Globus pallidus (tissue), 1 donor: ENCODE data around the gene ASNSD1.
"Not testable (repeated sequence)": the region's sequence is repeated elsewhere in the genome, so short reads cannot be mapped to it uniquely, and the experiment has no call there.

Experiments used
- DNase-seq: peaks from one replicate; pipeline ENCODE4 v3.0.0-alpha.2; 2015; ENCODE audit warnings: low spot score

The ASNSD1 gene

DNA sequence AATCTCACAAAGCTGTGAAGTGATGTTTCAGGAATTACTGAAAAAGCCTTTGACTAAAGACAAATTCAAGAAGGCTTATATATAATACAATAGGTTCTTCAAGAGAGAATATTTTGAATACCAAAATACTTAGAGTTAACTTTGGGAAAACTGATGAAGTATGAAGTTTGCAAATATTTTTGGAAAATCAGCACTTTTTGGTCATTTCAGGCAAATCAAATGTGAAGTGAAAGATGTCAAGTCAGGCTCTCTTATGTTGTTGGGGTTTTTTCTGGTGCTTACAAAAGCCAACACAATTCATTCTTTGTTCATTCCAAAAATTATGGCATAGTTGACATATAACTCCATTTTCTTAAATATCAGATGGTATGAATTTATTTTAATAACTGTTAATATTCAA lies 14.7 kb upstream of the ASNSD1 start:
- DNase-seq = no peak

DNA sequence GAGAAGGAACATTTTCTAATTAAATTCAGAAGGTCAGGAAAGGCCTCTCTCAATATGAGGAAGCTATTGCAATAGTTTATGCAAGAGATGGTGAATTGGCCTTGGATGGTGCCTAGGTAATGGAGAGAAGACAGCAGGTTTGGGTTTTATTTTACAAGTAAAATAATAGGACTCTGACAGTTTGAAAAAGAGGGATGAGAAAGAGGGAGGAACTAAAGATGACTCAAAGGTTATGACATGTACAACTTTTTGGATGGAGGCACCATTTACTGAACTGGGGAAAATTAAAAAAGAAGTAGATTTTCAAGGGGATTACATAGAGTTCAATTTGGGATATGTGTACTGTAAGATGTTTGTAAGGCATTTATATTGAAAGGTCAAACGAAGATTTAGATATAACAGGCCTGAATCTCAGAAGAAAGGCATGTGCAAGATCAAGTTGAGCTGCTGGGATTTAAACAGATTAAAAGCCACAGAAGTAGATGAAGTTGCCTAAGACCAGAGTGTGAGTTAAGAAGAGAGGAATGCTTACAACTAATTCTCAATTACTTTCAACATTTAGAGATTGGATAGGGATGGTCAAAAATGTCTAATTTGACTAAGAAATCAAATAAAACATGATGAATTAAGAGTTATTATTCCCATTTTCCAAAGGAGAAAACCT lies 12.3 kb upstream of the ASNSD1 start:
- no peak for DNase-seq

DNA sequence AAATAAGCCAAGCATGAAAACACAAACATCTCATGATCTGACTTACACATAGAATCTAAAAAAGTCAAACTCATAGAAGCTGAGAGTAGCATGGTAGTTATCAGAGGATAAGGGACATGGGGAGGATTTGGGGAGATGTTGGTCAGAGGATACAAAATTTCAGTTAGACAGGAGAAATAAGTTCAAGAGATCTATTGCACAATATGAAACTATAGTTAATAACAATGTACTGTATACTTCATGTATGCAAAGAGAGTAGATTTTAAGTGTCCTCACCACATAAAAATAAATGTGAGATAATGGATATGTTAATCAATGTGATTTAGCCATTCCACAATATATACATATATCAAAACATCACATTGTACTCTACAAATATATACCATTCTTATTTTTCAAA lies 10.0 kb upstream of the ASNSD1 start:
- DNase-seq = no peak

DNA sequence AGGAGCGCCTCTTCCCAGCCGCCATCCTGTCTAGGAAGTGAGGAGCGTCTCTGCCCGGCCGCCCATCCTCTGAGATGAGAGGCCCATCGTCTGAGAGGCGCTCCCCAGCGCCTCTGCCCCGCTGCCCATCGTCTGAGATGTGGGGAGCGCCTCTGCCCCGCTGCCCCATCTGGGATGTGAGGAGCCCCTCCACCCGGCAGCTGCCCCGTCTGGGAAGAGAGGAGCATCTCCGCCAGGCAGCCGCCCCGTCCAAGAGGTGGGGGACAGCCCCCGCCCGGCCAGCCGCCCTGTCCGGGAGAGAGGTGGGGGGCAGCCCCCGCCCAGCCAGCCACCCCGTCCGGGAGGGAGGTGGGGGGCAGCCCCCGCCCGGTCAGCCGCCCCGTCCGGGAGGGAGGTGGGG lies 7.8 kb upstream of the ASNSD1 start:
- not testable (repeated sequence) for DNase-seq

DNA sequence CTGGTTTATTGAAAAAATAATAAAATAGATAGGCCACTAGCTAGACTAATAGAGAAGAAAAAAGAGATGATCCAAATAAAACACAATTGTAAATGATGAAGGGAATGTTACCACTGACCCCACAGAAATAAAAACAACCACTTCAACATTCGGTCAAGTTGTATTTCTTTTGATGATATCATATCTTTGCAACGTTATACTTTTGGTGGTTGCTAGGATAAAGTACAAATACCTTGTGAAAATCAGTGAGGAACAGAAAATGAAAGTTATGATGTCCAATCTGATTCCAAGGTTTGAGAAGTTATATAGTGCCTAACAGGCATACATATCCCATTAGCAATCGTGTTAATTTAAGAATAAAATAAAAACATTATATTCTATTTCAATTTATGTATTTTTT lies 6.6 kb upstream of the ASNSD1 start:
- no peak for DNase-seq

DNA sequence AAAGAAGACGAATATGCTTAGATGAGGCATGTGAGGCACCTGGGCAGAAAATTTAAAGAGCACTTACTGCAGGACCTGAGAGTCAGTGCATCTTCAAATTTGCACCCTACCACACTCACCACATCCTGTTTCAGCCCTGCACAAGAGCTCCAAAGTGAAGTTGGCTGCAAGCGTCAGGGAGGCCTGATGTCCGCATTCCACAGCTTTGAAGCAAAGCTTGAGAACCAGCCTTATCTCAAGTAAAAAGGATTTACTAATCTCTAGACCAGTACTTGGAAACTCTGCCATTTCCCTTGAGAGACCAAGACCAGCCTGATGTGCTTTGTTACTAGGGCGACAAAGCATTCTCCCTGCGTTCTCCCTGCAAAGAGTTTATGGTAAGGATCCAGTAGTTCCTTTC lies 3.4 kb upstream of the ASNSD1 start:
- no peak for DNase-seq

DNA sequence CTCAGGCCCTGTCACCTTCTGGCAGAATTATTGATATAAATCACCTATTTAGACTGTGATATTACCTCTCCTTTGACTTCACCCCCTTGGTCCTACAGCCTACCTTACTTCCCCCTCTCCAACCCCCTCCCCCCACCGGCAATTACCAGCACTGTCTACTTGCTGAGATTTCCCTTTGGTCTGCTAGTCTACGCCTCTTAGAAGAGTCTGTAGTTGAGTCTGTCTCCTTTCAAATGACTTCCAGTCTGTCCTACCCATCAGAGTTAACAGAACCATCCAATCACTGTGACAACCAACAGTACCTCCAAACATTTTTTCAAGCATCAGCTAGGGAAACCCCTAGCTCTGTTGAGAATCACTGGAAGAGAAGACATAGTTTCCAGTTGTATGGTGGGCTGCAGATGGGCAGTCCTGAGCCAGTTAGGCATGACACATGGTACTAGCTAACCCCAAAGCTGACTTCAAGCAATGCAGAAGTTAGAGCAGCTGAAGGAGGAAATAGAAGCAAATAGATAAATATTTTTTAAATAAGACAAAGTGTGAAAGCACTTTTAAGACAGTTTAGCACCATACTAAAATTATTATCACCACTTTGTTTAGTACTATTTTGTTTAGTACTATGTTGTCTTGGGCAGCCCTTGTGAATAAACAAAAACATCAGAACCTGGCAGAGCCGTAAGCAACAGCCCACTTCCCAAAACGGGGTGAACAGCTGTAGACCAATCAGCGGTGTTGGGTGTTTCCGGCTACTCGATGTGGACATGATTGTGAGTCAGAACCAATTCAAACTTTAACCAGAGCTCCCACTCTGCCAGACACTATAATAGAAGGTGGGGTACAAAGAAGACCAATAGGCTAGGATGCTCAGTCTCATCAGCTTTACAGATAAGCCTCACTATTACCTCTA lies 2.7 kb upstream of the ASNSD1 start:
- DNase-seq = no peak

DNA sequence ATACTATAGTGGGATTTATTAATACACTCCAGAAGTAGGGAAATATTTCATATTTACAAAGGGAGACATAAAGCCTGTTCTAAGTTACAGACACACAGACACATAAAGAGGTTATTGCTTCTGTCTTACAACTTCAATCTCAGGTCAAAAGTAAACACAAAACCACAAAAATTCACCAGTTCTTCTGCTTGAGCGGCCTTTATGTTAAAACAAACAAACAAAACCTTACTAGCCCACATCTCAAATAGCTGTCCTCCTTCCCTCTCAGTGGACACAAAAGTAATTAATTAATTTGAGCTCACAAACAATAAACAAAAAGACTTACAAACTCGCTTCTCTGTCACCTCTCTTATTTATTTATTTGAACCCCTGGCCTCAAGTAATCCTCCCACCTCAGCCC lies 1.5 kb upstream of the ASNSD1 start:
- no peak for DNase-seq

DNA sequence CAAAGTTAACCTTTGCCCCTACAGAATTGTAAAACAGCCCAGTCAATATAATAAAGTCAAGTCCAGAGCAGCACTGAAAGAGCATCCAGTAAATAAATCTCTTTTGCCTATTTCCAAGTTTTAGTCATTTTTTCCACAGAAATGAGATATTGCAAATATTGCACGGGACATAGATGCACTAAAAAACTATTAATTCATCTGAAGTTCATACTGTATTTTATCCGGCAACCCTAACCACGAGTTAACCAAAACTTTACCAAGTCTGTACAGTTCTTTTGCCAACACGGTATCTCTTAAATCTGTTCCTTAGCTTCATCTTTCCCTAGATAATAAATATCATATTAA lies 484 bp upstream of the ASNSD1 start:
- no peak for DNase-seq

DNA sequence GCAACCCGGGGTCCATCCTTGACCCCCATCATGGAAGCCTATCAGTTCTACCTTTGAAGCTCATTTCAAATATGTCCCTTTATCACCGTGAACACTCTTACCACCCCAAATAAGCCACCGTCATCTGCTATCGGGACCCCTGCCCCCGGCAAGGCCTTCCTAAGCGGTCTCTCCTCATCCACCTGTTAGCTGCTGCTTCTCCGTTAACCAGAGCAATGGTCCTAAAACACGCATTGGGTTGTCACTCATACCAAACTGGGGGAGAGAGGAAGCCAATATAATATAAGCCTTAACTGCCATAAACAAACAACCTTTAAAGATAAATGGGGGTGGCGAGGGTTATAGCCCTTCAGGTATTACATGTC lies 680 bp downstream of the ASNSD1 start:
- DNase-seq = no peak

DNA sequence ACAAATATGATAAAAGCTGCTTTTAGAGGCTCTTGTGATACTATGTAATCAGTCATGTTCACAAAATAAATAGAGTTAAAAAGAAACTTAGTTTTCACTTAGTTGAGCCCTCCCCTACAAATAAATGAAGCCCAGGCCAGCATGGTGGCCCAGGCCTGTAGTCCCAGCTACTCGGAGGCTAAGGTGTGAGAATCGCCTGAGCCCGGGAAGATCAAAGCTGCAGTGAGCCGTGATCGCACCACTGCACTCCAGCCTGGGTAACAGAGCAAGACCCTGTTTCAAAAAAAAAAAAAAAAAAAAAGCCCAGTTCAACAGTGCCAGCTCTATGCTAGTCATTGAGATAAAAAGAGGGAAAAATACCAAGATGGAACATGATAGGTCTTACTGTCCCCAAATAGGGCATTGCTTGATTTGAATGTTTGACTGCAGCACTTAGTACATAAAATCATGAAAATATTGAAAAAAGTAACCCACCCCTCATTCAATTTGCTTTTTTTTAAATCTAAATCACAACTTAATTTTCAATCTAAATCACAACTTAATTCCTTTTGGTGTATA lies 1.5 kb downstream of the ASNSD1 start:
- DNase-seq = no peak

DNA sequence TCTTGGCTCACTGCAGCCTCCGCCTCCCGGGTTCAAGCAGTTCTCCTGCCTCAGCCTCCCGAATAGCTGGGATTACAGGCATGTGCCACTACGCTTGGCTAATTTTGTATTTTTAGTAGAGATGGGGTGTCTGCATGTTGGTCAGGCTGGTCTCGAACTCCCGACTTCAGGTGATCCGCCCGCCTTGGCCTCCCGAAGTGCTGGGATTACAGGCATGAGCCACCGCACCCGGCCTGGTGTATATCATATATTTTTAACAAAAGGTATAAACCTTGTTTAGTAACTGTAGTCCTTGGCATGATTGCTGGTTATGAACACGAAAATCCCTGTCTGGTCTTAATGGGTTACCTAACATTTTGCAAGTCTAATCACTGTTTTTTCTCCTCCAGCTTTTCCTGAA lies 2.1 kb downstream of the ASNSD1 start:
- DNase-seq = not testable (repeated sequence)

DNA sequence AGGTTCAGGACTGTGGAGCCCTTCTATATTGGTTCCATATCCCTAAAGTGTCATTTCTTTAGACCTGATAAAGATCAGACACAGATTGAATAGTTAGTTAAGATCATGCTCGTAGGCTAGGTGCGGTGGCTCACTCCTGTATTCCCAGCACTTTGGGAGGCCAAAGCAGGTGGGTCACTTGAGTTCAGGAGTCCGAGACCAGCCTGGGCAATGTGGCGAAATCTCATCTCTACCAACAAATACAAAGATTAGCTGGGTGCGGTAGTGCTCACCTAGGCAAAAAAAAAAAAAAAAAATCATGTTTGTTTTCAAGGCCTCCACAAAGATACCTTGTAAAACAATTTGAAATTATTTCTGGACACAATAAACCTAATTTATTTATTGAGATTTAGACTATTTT lies 8.7 kb downstream of the ASNSD1 start:
- DNase-seq = no peak

DNA sequence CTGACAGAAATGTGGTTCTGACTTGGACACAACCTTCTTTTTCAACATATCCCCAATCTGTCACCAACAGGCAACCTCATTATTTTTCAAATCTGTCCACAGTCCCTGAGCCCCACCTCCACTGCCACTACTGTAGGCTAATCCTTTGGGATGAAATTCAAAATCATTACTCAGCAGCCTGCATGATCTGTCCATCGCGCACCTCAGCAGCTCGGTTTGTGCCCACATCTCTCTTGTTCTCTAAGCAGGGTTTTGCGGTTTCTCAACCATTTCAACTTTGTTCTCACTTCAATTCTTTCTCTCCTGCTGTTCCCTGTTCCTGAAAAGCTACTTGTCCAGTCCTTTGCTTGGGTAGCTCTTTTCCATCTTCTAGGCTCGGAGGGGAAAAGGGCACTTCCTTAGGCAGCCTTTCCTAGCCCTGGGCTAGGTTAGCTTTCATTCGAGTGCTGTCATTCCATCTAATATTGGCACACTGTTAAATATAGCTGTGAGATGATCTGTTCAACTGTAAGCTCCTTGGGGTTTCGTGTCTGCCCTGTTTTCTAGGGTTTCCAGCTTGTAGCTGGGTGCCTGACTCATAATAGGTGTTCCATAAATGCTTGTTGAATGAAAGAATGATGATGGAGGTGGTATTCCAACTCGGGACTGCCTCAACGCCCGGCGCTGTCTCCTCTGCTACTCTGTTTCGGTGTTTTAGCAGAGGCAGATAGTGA lies 12.6 kb downstream of the ASNSD1 start:
- DNase-seq = no peak

DNA sequence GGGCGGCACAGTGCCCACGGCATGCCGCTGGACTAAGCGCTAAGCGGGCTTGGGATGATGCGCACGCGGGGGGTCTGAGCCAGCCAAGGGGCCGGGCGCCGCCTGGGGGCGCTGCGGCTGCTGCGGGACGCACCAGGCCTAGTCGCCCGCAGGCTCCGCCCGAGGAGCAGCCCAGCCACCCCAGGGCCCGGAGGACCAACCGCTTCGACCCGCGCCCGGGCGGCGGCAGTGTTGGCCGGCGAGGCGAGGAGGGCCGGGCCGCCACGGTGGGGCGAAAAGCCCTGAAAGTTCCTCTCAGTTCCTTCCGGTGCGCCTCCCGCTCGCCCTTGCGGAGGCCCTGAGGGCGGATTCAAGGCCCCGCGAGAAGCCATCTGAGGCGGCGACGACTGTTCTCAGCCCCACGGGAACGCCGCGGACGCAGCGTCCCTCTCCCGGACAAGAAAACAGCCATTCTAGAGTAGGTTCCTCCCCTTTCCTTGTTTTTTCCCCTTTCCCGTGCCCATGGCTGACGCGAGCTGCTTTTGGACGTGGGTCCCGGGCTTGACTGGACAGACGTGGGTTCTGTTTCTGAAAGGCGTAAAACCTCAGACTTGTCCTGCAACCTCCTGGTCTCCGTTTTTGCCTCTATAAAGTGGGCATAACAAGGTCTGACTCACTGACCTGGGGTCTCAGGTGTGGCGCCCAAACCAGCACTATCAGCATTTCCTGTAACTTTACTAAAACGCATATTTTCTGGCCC lies 13.3 kb downstream of the ASNSD1 start, which contains the start of gene ANKAR:
ANKAR (plus strand) TSS at position 297 of the 739 bp plus-strand sequence. CDS start 1,821 bp downstream, outside the sequence.
- DNase-seq = peak; percentile 90

DNA sequence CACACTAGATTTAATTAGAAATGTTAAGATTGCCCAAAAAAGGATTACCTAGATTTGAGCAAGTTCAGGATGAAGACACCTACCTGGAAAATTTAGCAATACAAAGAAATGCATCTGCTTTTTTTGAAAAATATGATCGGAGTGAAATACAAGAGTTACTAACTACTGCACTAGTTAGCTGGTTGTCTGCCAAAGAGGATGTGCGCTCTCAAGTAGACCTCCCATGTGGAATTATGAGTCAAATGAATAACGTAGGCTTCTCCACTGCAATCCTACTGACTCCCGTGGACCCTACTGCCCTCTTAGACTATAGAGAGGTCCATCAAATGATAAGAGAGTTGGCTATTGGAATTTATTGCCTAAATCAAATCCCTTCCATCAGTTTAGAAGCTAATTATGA lies 15.2 kb downstream of the ASNSD1 start:
- DNase-seq = no peak

DNA sequence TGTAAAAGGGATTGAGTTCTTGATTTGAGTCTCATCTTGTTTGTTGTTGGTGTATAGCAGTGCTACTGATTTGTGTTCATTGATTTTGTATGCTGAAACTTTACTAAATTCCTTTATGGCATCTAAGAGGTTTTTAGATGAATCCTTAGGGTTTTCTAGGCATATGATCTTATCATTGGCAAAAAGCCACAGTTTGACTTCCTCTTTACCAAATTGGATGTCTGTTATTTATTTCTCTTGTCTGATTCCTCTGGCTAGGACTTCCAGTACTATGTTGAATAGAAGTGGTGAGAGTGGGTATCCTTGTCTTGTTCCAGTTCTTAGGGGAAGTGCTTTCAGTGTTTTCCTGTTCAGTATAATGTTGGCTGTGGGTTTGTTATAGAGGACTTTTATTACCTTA lies 18.0 kb downstream of the ASNSD1 start:
- no peak for DNase-seq

DNA sequence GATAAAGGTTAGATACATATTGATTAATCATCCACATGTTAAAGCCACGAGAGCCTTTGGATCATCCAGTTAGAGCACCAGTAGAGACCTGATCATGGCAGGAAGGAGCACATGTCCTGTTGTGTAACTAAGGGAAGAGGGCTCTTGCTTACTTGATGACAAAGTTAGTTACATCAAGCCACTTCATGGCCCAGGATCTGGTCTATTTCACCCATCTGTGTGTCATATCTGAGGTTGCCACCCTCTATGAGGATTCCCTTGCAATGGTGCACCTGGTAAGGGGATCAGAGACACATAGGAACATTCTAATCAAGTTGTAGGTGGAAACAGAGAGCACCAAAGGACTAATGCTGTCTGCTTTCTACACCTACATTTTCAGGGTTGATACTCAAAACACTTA lies 19.9 kb downstream of the ASNSD1 start:
- no peak for DNase-seq

DNA sequence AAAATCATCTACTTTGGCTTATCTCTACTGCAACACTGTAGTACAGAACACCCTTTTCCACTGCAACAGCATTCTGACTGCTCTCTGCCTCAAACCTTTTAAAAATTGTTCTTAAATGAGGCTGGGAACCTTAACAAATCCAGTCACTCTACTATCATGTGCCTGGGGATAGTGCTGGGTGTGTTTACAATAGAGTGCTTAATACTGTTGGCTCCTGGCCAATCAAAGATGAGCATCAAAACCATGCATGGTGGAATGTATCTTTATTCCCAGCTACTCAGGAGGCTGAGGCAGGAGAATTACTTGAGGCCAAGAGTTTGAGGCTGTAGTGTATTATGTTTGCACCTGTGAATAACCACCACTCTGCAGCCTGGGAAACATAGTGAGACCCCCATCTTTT lies 20.6 kb downstream of the ASNSD1 start:
- no peak for DNase-seq

DNA sequence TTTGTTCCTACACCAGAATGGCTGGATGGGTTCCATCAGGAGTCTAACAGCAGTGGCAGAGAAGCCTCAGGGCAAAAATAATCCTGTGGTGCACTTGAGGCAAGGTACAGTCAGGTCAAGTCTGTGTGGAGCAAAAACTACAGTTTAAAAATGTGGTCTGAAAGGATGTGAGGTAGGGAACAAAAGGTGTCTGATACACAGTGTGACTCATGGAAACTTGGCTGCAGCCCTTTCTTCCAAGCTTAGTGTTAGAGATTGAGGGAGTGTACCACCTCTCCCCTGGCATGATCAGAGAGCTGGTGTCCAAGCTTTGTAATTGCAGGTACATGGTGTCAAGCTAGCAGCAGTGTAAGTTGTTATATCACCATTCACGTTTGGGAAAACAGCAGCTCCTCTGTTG lies 22.1 kb downstream of the ASNSD1 start:
- DNase-seq = no peak

DNA sequence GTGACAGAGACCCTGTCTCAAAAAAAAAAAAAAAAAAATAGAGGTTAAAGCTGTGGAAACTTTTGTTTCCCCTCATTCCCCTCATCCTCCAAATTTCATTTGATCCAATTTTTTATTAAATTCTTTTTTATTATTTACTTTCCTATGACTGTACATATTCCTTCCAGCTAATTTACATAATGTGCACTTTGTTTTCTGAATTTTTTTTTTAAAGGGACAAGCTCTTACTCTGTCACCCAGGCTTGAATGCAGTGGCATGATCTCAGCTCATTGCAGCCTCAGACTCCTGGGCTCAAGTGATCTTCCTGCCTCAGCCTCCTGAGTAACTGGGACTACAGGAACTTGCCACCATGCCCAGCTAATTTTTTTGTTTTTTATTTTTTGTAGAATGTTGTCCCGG lies 23.6 kb downstream of the ASNSD1 start:
- no peak for DNase-seq
